ENCODE results near the gene HSD17B13. TPM values are rescaled to one million over a fixed set of nuclear protein-coding genes. Genes with fewer than 3 reads are reported as not detected.

HSD17B13 gene
- total RNA-seq, 4 donors from 2014 or later: 0.65 to 20.3 (median 4.1) TPM

- TF ChIP-seq CTCF (IDR thresholded peaks at IDR 0.05): no peak
- no peak for DNase-seq (ENCODE audit: low spot score)
- ATAC-seq (ENCODE audit: low FRiP score): no peak
These were observed 41.1 kb downstream of the HSD17B13 start for GRCh38 chr4:87281603-87282002.

- ATAC-seq (ENCODE audit: low FRiP score): no peak
- DNase-seq (ENCODE audit: low spot score): no peak
- no peak for TF ChIP-seq CTCF (IDR thresholded peaks at IDR 0.05)
These were observed 44.3 kb downstream of the HSD17B13 start for GRCh38 chr4:87278335-87278794.

GRCh38 chr4:87275311-87275710, 47.4 kb downstream of the HSD17B13 start:
- no peak for DNase-seq (ENCODE audit: low spot score)
- ATAC-seq (ENCODE audit: low FRiP score): no peak
- no peak for TF ChIP-seq CTCF (IDR thresholded peaks at IDR 0.05)

GRCh38 chr4:87274803-87275202, 47.9 kb downstream of the HSD17B13 start:
- ATAC-seq (ENCODE audit: low FRiP score) (no peak), DNase-seq (ENCODE audit: low spot score) (no peak)
- TF ChIP-seq CTCF (IDR thresholded peaks at IDR 0.05): no peak

GRCh38 chr4:87274327-87274726, 48.4 kb downstream of the HSD17B13 start:
- TF ChIP-seq CTCF (IDR thresholded peaks at IDR 0.05): no peak
- ATAC-seq (ENCODE audit: low FRiP score): no peak
- DNase-seq (ENCODE audit: low spot score): no peak

- no peak for TF ChIP-seq CTCF (IDR thresholded peaks at IDR 0.05)
- no peak for ATAC-seq (ENCODE audit: low FRiP score)
- no peak for DNase-seq (ENCODE audit: low spot score)
These were observed 51.9 kb downstream of the HSD17B13 start for GRCh38 chr4:87270825-87271224.

GRCh38 chr4:87270144-87270543, 52.5 kb downstream of the HSD17B13 start:
- ATAC-seq (ENCODE audit: low FRiP score): no peak
- DNase-seq (ENCODE audit: low spot score): no peak

More at GRCh38 chr4:87270144-87270543, 52.5 kb downstream of the HSD17B13 start:
- TF ChIP-seq CTCF (IDR thresholded peaks at IDR 0.05): no peak
